HT1080 (cell line): Measurements from ENCODE around the gene ADCY10. TPM values are rescaled to one million over a fixed set of nuclear protein-coding genes. Genes with fewer than 3 reads are reported as not detected.
A peak's percentile ranks its signal among the peaks of the same experiment; 100 is the strongest.
"Not testable (repeated sequence)": the region's sequence is repeated elsewhere in the genome, so short reads cannot be mapped to it uniquely, and the experiment has no call there.

Experiments
- DNase-seq: peaks from one replicate; pipeline ENCODE4 v3.0.0-alpha.2; 2015; ENCODE audit warnings: low read depth
- total RNA-seq: library from RNA; depleted of rRNA; stranded (reverse); fragments of >200 nt; shearing (Covaris generic); gene quantifications from 2 replicates; pipeline ENCODE4 v1.2.3, GENCODE V29; 2014

The ADCY10 gene
- total RNA-seq, 1 experiment from 2014 or later, result not detected

DNA sequence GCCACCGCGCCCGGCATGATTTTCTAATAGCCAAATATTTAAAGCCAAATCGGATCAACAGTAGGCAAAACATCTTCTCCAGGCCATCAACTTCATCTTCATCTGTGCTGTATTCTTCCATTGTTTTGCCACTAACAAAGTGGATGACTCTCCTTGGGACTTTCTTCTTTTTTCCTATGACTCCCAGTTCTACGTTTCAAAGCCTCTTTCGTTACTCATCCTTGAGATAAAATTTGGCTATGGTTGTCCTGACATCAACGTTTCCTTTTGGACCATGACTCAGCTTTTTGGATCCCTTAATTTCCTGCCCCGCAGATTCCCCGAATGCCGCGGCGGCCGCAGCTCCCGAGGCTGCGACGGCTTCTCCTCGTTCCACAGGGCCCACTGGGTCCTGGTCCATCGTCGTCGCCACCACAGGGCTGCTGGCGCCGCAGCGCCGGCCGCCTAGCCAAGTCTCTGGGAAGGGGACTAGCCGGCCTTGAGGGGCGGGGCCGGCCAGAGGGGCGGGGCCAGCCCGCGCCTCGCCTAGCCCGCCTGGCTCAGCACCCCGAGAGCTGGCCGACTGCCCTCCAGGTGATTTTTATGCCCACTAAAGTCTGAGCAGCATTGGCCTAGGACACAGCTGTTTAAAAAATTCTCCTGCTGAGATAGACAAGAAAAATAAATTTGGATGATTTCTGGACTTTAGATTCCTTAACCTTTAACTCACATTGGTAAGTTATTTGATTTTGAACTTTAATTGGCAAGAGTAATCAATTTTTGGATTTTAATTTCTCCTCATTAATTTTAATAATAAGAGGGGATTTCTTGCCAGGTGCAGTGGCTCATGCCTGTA lies 93.9 kb downstream of the ADCY10 start:
- DNase-seq, result peak; percentile 98

- DNase-seq, result no peak
Measured at GRCh38 chr1:167815650-167816049, 98.3 kb downstream of the ADCY10 start.

DNA sequence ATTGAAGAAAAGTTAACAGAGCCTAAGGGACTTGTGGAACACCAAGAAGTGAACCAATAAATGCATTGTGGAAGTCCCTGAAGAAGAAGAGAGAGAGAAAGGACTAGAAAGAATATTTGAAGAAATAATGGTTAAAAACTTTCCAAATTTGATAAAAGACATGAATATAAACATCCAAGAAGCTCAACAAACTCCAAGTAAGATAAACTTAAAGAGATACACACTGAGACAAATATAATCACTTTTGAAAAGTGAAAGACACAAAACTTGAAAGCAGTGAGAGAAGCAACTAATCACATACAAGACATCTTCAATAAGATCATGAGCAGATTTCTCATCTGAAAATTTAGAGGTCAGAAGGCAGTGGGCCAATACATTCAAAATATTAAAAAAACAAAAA lies 101.0 kb downstream of the ADCY10 start:
- DNase-seq, result no peak

DNA sequence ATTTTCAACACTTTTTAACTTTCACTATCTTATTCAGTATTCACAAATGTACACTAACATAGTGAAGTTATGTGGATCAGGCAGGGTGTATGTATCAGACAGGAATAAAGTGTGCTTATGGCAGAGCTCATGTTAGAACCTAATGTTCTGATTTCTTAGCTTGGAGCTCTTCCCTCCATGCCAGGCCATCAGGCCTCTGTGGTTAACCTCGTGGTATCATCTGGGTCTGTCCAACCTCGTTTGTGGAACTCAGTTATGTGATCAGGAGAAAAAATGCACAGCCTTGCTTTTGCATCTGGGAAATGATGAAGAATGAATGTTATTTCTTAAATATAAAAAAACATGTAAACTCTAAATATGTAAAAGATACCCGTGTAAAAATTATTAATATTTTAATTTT lies 105.2 kb downstream of the ADCY10 start:
- DNase-seq, result no peak

DNA sequence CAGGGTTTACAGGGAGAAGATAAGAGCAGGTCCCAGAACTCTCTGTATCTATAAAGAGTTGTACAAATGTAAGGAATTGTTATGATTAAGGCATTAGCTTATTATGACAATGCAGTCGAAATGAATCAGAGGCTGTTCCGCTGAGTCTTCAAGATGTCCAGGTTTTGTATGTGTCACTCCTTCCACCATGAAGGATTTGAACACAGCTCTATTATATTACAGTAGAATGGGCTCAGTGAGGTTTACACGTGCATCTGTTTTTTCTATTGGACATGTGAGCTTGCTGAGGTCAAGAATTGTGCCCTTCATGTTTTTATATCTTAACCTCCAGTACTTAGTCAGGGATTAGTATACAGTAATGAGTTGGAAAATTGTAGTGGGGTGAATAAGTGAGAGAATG lies 105.8 kb downstream of the ADCY10 start:
- peak; percentile 82 for DNase-seq

DNA sequence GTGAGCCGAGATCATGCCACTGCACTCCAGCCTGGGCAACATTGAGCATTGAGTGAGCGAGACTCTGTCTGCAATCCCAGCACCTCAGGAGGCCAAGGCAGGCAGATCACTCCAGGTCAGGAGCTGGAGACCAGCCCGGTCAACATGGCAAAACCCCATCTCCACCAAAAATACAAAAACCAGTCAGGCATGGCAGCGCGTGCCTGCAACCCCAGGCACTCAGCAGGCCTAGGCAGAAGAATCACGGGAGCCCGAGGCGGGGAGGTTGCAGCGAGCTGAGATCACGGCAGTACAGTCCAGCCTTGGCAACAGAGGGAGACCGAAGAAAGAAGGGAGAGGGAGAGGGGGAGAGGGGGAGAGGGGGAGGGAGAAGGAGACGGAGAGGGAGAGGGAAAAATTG lies 107.3 kb downstream of the ADCY10 start:
- not testable (repeated sequence) for DNase-seq

GRCh38 chr1:167806235-167806634 lies 107.7 kb downstream of the ADCY10 start:
- not testable (repeated sequence) for DNase-seq

DNA sequence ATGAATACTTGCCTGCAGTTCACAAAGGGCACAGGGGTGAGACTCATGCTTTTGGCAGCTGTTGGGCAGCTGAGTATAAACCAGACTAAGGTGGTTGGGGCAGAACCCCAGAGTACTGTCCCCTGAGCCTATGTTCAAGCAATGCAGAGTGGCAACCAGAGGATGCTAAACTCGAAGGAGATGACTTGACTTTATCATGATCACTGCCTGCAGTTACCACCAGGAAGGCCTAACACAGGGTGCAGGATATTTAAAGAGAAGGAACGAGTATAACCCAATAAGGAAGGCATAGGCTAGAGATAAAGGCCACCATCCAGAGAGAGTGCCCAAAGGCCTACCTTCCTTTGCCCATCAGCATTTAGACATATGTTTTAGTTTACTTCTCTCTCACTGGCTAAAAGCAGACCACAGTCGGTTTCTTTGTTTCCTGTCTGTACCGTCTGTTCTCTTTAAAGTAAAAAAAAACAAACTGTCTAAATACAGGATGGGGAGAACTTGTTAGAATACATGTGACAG lies 108.8 kb downstream of the ADCY10 start:
- DNase-seq, result no peak

DNA sequence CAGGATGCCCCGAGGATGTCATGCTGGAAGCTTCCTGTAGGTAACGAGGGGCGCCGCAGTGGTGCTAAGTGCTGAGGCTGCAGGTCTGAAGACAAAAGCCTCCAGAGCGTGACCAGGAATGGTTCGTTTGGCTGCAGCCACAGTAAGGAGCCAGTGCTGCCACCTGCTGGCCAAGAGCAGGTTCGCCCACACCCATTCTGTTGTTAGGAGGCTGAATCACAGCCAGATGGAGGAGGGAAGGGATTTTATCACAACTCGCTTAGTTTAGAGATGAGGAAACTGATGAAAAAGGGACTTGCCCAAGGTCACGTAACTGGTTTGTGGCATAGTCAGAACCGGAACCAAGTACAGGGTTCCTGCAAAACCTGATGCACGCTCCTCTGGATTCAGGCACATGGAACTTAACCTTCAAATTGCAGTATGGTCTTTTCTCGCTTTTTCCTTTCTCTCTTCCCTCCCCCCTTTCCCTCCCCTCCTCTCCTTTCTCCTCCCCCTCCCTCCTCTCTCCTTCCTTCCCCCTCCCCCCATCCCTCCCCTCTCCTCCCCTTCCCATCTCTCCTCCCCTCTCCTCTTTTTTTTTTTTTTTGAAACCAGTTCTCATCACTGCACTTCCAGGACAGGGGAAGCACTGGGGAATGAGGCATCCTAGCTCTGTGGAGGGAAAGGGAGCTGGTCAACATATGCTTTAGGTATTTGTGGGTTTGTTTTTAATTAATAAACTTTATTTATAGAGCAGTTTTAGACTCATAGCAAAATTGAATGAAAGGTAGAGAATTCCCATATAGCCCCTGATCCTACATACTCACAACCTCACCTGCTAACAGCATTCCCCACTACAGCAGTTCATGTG lies 110.4 kb downstream of the ADCY10 start:
- DNase-seq, result peak; percentile 95

- no peak for DNase-seq
Measured at GRCh38 chr1:167802235-167802634, 111.7 kb downstream of the ADCY10 start.

DNA sequence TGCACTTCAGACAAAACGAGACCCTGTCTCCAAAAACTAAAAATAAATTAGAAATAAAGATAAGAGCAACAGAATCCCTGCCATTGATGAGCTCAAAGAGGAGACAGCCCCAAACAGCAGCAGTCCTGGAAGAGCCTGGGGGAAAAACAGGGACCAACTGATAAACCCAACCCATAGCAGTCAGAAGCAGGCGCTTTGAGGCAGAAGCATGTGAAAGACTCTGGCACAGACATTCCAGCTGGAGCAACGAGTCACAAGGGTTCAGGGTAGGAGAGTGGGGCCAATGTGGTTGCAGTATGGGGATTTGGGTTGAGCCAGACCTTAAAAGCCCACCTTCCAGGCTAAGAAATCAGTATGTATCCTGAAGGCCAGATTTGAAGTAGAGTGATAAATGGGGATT lies 113.7 kb downstream of the ADCY10 start:
- no peak for DNase-seq

- no peak for DNase-seq
Measured at GRCh38 chr1:167799747-167800146, 114.2 kb downstream of the ADCY10 start.

DNA sequence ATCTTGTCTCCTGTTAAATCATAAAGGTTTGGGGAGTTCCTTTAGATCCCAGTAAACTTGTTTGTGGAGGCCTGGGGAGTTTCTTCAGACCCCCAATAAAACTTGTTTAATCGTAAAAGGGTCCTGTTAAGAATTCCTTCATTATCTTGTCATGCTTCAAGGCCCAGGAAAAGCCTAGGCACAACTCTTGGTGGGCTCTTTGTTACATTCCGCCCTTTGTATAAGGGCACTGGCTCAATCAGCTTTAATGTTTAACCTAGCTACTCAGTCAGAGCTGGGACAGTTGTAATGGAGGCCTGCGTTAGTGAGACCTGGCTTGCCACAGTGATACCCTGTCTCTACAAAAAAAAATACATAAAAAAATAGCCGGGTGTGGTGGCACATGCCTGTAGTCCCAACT lies 115.0 kb downstream of the ADCY10 start:
- no peak for DNase-seq

GRCh38 chr1:167797015-167797414 lies 116.9 kb downstream of the ADCY10 start:
- DNase-seq, result peak; percentile 95

DNA sequence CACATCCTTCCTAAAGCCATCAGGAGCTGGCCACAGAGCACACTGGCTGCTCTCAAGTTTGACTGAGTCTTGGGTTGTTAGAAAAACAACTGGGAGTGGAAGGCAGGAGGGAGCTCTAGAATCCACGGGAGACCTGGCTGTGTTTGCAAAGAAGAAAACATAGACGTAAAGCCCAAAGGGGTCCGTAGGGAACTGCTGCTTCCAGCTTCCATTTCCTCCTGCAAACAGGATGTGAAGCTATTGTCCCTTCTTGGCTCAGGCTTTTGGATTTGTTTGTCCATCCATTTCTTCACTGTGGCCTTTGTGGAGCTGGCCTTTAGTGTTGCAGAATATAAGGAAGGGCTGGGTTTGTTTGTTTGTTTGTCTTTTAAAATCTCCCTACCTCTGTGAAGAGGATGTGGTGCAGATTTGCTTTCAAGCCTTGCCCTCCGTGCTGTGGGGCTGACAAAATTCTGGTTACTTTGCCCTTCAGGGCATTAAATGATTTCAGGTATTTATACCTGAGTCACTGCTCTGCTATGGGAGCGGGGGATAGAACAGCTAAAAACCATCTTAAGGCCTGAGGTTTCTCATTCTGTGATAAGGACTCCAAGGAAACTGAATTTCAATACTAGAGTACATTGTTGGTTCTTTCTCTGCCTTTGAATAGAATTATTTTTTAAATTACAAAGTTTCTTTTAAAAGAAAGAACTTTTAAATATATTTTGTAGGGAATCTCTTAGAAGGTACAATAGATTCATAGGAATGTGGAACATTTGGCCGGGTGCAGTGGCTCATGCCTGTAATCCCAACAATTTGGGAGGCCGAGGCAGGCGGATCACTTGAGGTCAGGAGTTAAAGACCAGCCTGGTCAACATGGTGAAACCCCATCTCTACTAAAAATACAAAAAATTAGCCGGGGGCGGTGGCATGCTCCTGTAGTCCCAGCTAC lies 117.9 kb downstream of the ADCY10 start:
- DNase-seq, result no peak

DNA sequence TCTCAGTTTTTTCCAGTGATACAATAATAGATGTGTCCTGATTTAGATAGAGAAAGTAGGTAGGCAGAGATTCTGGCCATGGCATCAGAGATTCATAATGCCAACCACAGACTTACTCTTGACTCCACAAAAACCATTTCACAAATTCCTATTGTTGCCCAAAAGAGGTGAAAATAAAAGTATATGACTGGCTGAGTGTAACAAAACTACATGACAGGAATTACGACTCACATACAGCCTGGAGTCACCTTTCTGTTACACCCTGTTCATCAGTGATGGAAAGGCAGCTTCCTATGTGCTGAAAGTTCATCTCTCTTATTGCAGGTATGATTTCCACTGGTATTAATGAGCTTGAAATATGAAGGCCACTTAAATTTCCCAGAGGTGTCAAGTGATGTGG lies 119.9 kb downstream of the ADCY10 start:
- DNase-seq, result no peak

- DNase-seq, result no peak
Measured at GRCh38 chr1:167792188-167792565, 121.8 kb downstream of the ADCY10 start.

GRCh38 chr1:167791281-167792187 lies 122.4 kb downstream of the ADCY10 start:
- DNase-seq, result no peak

DNA sequence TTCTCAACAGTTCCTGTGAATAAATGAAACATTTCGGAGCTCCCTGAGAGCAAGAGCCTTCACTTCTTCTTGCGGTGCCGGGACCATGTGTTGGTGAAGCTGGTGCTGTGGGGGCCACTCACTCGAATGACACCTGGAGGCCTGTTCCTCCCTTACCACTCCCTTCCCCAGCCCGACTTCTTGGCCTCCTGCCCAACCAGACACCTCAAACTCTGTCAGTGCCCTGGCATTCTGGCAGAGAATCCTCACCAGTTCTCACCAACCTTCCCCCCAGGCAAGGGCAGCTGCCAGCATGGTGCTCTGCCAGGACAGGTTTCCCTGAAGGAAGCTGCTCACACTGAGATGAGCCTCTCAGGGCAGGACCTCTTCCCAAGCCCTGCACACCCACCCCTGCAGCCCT lies 123.8 kb downstream of the ADCY10 start:
- no peak for DNase-seq

- peak; percentile 59 for DNase-seq
Measured at GRCh38 chr1:167789501-167789900, 124.4 kb downstream of the ADCY10 start.
